ENCODE results near the gene SCAMP1. TPM values are rescaled to one million over a fixed set of nuclear protein-coding genes. Genes with fewer than 3 reads are reported as not detected.

The SCAMP1 gene
- total RNA-seq, 1 donor from 2014 or later = 21.9 TPM

DNA sequence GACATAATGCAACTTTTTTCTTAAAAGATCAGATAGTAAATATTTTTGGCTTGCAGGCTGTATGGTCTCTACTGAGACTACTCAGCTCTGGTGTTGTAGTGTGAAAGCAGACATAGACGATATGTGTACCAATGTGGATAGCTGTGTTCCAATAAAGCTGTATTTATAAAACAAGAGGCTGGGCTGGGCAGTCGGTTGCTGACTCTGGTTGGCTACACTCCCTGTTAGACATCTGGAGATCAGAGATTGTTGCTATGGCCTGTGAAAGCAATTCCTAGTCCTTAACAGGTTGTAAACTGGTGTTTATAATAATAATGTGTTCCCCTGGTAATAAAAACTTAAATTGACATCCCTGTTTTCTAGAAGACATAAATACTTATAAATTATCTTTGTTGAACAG, 24.4 kb upstream of the SCAMP1 start:
- DNase-seq (ENCODE audit: extremely low spot score in 2 of 2) = no peak
- H3K4me1 ChIP-seq = no peaks in the 10 kb centered on the region
- H3K27ac ChIP-seq = no peak overlapping the region
- H3K36me3 ChIP-seq = no peaks in the 10 kb centered on the region
- intact Hi-C loops (cut with DNase I) = no loop called here
- H3K27me3 ChIP-seq = no peaks in the 10 kb centered on the region
- TF ChIP-seq POLR2AphosphoS5 (IDR thresholded peaks at IDR 0.05; ENCODE audit: insufficient read depth in 1 of 2, low read depth in 1 of 2) (no peak), CTCF (IDR thresholded peaks at IDR 0.05) (no peak), POLR2A (IDR thresholded peaks at IDR 0.05) (no peak)
- H3K9me3 ChIP-seq = peaks cover 4% of the 10 kb centered on the region
- no peak overlapping the region for H3K4me3 ChIP-seq

DNA sequence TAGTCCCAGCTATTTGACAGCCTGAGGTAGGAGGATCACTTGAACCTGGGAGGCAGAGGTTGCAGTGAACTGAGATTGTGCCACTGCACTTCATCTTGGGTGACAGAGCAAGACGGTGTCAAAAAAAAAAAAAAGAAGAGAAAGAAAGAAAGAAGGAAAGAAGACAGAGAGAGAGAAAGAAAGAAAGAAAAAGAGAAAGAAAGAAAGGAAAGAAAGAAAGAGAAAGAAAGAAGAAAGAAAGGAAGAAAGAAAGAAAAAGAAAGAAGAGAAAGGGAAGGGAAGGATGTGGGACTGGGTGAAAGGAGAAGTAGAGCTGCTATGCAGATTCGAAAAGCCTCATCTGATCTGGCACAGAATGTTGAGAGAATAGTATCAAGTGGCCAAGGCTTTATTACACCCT, 23.7 kb upstream of the SCAMP1 start:
- Histone ChIP-seq H3K4me1 (no peaks in the 10 kb centered on the region), H3K27ac (no peak overlapping the region), H3K27me3 (no peaks in the 10 kb centered on the region), H3K36me3 (no peaks in the 10 kb centered on the region), H3K4me3 (no peak overlapping the region), H3K9me3 (peaks cover 4% of the 10 kb centered on the region)
- no peak for DNase-seq (ENCODE audit: extremely low spot score in 2 of 2)
- intact Hi-C loops (cut with DNase I) = no loop called here
- no peak for TF ChIP-seq POLR2A (IDR thresholded peaks at IDR 0.05)

DNA sequence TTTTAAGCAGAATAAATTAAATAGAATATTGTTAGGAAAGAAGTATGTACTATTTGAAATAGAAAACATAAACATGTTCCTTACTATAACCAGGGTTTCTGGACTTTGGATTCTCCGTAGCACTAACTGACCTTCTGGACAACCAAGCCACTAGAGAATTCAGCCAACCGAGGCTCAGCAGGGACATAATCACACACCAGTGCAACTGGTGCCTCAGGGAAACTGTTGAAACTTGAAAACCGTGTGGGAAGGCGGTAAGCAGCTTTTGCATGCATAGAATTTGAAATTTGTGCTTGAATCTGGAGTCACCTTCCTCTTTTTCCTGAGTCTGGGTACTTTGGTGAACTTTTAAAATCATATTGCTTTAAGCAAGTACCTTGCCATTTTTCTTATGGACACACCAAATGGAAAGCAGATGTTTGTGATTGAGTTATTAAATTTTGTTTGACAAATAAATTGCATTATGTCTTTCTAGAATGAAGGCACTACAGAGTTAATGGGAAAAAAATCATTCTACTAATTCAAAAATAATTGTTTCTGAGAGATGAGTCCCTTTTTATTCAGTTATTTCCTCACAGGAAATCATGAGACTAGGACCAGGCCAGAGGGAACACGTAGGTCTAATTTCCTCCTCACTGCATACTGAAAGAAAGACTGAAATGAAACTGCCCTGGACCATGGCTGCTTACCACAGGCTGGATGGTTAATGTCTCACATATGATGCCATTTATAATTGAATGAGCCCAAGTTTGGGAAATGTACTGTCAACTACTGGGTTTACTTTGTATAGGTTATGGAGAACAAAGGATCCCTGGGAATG, 20.6 kb upstream of the SCAMP1 start:
- Histone ChIP-seq H3K4me3 (no peak overlapping the region), H3K27ac (no peak overlapping the region), H3K36me3 (no peaks in the 10 kb centered on the region), H3K27me3 (no peaks in the 10 kb centered on the region), H3K9me3 (peaks cover 4% of the 10 kb centered on the region), H3K4me1 (no peaks in the 10 kb centered on the region)
- TF ChIP-seq CTCF (IDR thresholded peaks at IDR 0.05) (no peak), POLR2A (IDR thresholded peaks at IDR 0.05) (no peak), POLR2AphosphoS5 (IDR thresholded peaks at IDR 0.05; ENCODE audit: insufficient read depth in 1 of 2, low read depth in 1 of 2) (no peak)
- DNase-seq (ENCODE audit: extremely low spot score in 2 of 2) = no peak
- intact Hi-C loops (cut with DNase I) = no loop called here

- Histone ChIP-seq H3K36me3 (no peaks in the 10 kb centered on the region), H3K4me3 (no peak overlapping the region), H3K4me1 (no peaks in the 10 kb centered on the region), H3K27me3 (no peaks in the 10 kb centered on the region), H3K9me3 (peaks cover 4% of the 10 kb centered on the region), H3K27ac (no peak overlapping the region)
- intact Hi-C loops (cut with DNase I) = no loop called here
- no peak for DNase-seq (ENCODE audit: extremely low spot score in 2 of 2)
- no peak for TF ChIP-seq CTCF (IDR thresholded peaks at IDR 0.05)
- TF ChIP-seq POLR2AphosphoS5 (IDR thresholded peaks at IDR 0.05; ENCODE audit: insufficient read depth in 1 of 2, low read depth in 1 of 2) = no peak
- no peak for TF ChIP-seq POLR2A (IDR thresholded peaks at IDR 0.05)
Observed at GRCh38 chr5:78341440-78341839, 19.0 kb upstream of the SCAMP1 start.

- intact Hi-C loops (cut with DNase I) = no loop called here
- no peaks in the 10 kb centered on the region for H3K9me3 ChIP-seq
- H3K27me3 ChIP-seq = no peaks in the 10 kb centered on the region
- H3K27ac ChIP-seq = no peak overlapping the region
- H3K4me1 ChIP-seq = no peaks in the 10 kb centered on the region
- TF ChIP-seq CTCF (IDR thresholded peaks at IDR 0.05) (no peak), POLR2AphosphoS5 (IDR thresholded peaks at IDR 0.05; ENCODE audit: insufficient read depth in 1 of 2, low read depth in 1 of 2) (no peak), POLR2A (IDR thresholded peaks at IDR 0.05) (no peak)
- H3K36me3 ChIP-seq = no peaks in the 10 kb centered on the region
- H3K4me3 ChIP-seq = no peak overlapping the region
- no peak for DNase-seq (ENCODE audit: extremely low spot score in 2 of 2)
Observed at GRCh38 chr5:78345485-78345884, 14.9 kb upstream of the SCAMP1 start.
